ENCODE measurements around the gene C17orf100. TPM values are rescaled to one million over a fixed set of nuclear protein-coding genes. Genes with fewer than 3 reads are reported as not detected.
A peak's percentile ranks its signal among the peaks of the same experiment; 100 is the strongest.

C17orf100 gene
- total and polyA plus RNA-seq, 2 of the 13 experiments (the other 11 are each of a cell fraction or from before 2014, with no cell fraction given), result 3.6 to 8.7 TPM

GRCh38 chr17:6699997-6700947 lies 48.7 kb downstream of the C17orf100 start (continued):
- TF ChIP-seq, protein P1, sequence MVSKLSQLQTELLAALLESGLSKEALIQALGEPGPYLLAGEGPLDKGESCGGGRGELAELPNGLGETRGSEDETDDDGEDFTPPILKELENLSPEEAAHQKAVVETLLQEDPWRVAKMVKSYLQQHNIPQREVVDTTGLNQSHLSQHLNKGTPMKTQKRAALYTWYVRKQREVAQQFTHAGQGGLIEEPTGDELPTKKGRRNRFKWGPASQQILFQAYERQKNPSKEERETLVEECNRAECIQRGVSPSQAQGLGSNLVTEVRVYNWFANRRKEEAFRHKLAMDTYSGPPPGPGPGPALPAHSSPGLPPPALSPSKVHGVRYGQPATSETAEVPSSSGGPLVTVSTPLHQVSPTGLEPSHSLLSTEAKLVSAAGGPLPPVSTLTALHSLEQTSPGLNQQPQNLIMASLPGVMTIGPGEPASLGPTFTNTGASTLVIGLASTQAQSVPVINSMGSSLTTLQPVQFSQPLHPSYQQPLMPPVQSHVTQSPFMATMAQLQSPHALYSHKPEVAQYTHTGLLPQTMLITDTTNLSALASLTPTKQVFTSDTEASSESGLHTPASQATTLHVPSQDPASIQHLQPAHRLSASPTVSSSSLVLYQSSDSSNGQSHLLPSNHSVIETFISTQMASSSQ (IDR thresholded peaks at IDR 0.05; ENCODE audit: low read depth), result peak; percentile 82
- TF ChIP-seq, protein P1 (CRISPR knock-in tag; IDR thresholded peaks at IDR 0.05; ENCODE audit: borderline replicate concordance), result peak; percentile 94
- TF ChIP-seq TRIM24 (CRISPR knock-in tag; IDR thresholded peaks at IDR 0.05) (peak; percentile 81; the same call in 1 of the 2 replicates), SAFB2 (CRISPR knock-in tag; IDR thresholded peaks at IDR 0.05; ENCODE audit: borderline replicate concordance, low read depth) (no peak), ETV5 (CRISPR knock-in tag; IDR thresholded peaks at IDR 0.05; ENCODE audit: borderline replicate concordance) (peak; percentile 91), ZNF777 (CRISPR knock-in tag; IDR thresholded peaks at IDR 0.05) (peak; percentile 60; the same call in 1 of the 2 replicates), SIX1 (CRISPR knock-in tag; IDR thresholded peaks at IDR 0.05; ENCODE audit: borderline replicate concordance) (peak; percentile 76; the same call in 1 of the 2 replicates), ZFP36L1 (CRISPR knock-in tag; IDR thresholded peaks at IDR 0.05) (peak; percentile 52; the same call in 1 of the 2 replicates), POGZ (CRISPR knock-in tag; IDR thresholded peaks at IDR 0.05) (peak; percentile 53; the same call in 1 of the 2 replicates), JUN (CRISPR knock-in tag; IDR thresholded peaks at IDR 0.05) (peak; percentile 81), STAT6 (CRISPR knock-in tag; IDR thresholded peaks at IDR 0.05; ENCODE audit: borderline replicate concordance) (peak; percentile 82; the same call in 1 of the 2 replicates), ZFP36L2 (CRISPR knock-in tag; IDR thresholded peaks at IDR 0.05) (no peak; the same call in 1 of the 2 replicates), SPEN (CRISPR knock-in tag; IDR thresholded peaks at IDR 0.05; ENCODE audit: low read depth) (peak; percentile 68; the same call in 1 of the 2 replicates), SMAD9 (CRISPR knock-in tag; IDR thresholded peaks at IDR 0.05) (no peak), SNAPC5 (CRISPR knock-in tag; IDR thresholded peaks at IDR 0.05; ENCODE audit: borderline replicate concordance) (peak; percentile 88; the same call in 1 of the 2 replicates)
- TF ChIP-seq, protein P2, sequence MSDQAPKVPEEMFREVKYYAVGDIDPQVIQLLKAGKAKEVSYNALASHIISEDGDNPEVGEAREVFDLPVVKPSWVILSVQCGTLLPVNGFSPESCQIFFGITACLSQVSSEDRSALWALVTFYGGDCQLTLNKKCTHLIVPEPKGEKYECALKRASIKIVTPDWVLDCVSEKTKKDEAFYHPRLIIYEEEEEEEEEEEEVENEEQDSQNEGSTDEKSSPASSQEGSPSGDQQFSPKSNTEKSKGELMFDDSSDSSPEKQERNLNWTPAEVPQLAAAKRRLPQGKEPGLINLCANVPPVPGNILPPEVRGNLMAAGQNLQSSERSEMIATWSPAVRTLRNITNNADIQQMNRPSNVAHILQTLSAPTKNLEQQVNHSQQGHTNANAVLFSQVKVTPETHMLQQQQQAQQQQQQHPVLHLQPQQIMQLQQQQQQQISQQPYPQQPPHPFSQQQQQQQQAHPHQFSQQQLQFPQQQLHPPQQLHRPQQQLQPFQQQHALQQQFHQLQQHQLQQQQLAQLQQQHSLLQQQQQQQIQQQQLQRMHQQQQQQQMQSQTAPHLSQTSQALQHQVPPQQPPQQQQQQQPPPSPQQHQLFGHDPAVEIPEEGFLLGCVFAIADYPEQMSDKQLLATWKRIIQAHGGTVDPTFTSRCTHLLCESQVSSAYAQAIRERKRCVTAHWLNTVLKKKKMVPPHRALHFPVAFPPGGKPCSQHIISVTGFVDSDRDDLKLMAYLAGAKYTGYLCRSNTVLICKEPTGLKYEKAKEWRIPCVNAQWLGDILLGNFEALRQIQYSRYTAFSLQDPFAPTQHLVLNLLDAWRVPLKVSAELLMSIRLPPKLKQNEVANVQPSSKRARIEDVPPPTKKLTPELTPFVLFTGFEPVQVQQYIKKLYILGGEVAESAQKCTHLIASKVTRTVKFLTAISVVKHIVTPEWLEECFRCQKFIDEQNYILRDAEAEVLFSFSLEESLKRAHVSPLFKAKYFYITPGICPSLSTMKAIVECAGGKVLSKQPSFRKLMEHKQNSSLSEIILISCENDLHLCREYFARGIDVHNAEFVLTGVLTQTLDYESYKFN (CRISPR knock-in tag; conservative IDR thresholded peaks at IDR 0.05), result peak; percentile 100
